C4-2B (cell line): ENCODE results near the gene TBL2.

Experiments used
- ZFX ChIP-seq: fragments of 450-650 bp; IDR thresholded peaks from 2 replicates; pipeline ENCODE4 v1.6.1; 2017
- TF ChIP-seq, protein P1 (sequence below): fragments of 450-650 bp; conservative IDR thresholded peaks from 2 replicates; pipeline ENCODE4 v1.5.1; 2017; ENCODE audit warnings: mild to moderate bottlenecking

DNA sequence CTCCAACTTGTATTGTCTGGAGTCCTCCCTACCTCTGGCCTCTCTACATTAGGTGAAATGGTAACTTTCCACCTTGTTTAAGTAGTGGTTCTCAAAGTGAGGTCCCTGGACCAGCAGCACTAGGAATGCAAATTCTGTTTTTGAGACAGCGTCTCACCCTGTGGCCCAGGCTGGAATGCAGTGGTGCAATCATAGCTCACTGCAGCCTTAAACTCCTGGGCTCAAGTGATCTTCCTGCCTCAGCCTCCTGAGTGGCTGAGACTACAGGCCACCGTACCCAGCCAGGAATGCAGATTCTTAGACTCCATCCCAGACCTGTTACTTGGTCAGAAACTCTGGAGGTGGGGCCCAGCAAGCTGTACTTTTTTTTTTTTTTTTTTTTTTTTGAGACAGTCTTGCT is 6.8 kb upstream of the TBL2 start:
- TF ChIP-seq, protein P1, sequence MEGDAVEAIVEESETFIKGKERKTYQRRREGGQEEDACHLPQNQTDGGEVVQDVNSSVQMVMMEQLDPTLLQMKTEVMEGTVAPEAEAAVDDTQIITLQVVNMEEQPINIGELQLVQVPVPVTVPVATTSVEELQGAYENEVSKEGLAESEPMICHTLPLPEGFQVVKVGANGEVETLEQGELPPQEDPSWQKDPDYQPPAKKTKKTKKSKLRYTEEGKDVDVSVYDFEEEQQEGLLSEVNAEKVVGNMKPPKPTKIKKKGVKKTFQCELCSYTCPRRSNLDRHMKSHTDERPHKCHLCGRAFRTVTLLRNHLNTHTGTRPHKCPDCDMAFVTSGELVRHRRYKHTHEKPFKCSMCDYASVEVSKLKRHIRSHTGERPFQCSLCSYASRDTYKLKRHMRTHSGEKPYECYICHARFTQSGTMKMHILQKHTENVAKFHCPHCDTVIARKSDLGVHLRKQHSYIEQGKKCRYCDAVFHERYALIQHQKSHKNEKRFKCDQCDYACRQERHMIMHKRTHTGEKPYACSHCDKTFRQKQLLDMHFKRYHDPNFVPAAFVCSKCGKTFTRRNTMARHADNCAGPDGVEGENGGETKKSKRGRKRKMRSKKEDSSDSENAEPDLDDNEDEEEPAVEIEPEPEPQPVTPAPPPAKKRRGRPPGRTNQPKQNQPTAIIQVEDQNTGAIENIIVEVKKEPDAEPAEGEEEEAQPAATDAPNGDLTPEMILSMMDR = no peak
- no peak for TF ChIP-seq ZFX
